OCI-LY7 (cell line): ENCODE measurements around the gene PLXNB2. TPM values are rescaled to one million over a fixed set of nuclear protein-coding genes. Genes with fewer than 3 reads are reported as not detected.

Experiments used
- BruUV-seq: library from RNA; stranded (reverse); fragments of 400-500 nt; replicated peaks from 2 replicates; lab custom pipeline; 2021; lab: Mats Ljungman, UMichigan
- CTCF ChIA-PET: fragments of 300-600 bp; sonication (Branson Sonifier 250); formaldehyde crosslinking; loops from one replicate; lab custom pipeline; 2022; ENCODE audit warnings: antibody characterized with exemption; ENCODE audit not compliant: unreplicated experiment; lab: Charles Lee
- POLR2A ChIA-PET: fragments of 300-600 bp; sonication (Branson Sonifier 250); formaldehyde crosslinking; loops from one replicate; lab custom pipeline; 2022; ENCODE audit warnings: antibody characterized with exemption; lab: Charles Lee
- DNase-seq: peaks from one replicate; pipeline ENCODE4 v3.0.0-alpha.2; 2015; ENCODE audit warnings: low spot score
- H2AFZ ChIP-seq: fragments of 200-600 bp; sonication (generic), shearing (Covaris generic); 2 replicates; pipeline ENCODE4 v1.6.1; 2014; ENCODE audit warnings: mild to moderate bottlenecking, antibody characterized with exemption, low read length, moderate library complexity
- H3K27ac ChIP-seq: fragments of 200-600 bp; sonication (generic); 2 replicates; pipeline ENCODE4 v1.5.1; 2014; ENCODE audit warnings: mixed run types, low read depth, mild to moderate bottlenecking, moderate library complexity, low read length, inconsistent platforms; ENCODE audit not compliant: poor library complexity, severe bottlenecking
- H3K36me3 ChIP-seq: fragments of 200-600 bp; sonication (generic); 2 replicates; pipeline ENCODE4 v1.6.1; 2014; ENCODE audit warnings: mild to moderate bottlenecking, antibody characterized with exemption, low read length, moderate library complexity, mixed read lengths; ENCODE audit not compliant: insufficient read depth
- H3K4me1 ChIP-seq: fragments of 200-600 bp; sonication (generic); 2 replicates; pipeline ENCODE4 v1.5.1; 2014; ENCODE audit warnings: mild to moderate bottlenecking, low read length; ENCODE audit not compliant: insufficient read depth, poor library complexity, severe bottlenecking
- H3K4me2 ChIP-seq: fragments of 200-600 bp; sonication (generic); 2 replicates; pipeline ENCODE4 v1.6.1; 2014; ENCODE audit warnings: mild to moderate bottlenecking, low read length
- H3K4me3 ChIP-seq: fragments of 200-600 bp; sonication (generic); 2 replicates; pipeline ENCODE4 v1.5.1; 2014; ENCODE audit warnings: mild to moderate bottlenecking, low read depth, low read length; ENCODE audit not compliant: poor library complexity, severe bottlenecking
- H3K79me2 ChIP-seq: fragments of 200-600 bp; sonication (generic); 2 replicates; pipeline ENCODE4 v1.6.1; 2016; ENCODE audit warnings: low read depth, mild to moderate bottlenecking, low read length, moderate library complexity, mixed read lengths; ENCODE audit not compliant: insufficient read depth
- H3K9me2 ChIP-seq: fragments of 200-600 bp; sonication (generic); 2 replicates; pipeline ENCODE4 v1.6.1; 2016; ENCODE audit warnings: mild to moderate bottlenecking, low read length, mixed read lengths; ENCODE audit not compliant: insufficient read depth
- H3K9me3 ChIP-seq: fragments of 200-600 bp; sonication (generic); 2 replicates; pipeline ENCODE4 v1.6.1; 2014; ENCODE audit warnings: mild to moderate bottlenecking, mixed run types, low read length, mixed read lengths
- H4K20me1 ChIP-seq: fragments of 200-600 bp; sonication (generic); 2 replicates; pipeline ENCODE4 v1.6.1; 2014; ENCODE audit warnings: mild to moderate bottlenecking, antibody characterized with exemption, low read length, moderate library complexity, mixed read lengths; ENCODE audit not compliant: insufficient read depth
- EZH2phosphoT487 ChIP-seq: fragments of 200-600 bp; sonication (generic); IDR thresholded peaks from 2 replicates; pipeline ENCODE4 v1.6.1; 2018; ENCODE audit warnings: low read depth, borderline replicate concordance, mild to moderate bottlenecking, mixed run types, antibody characterized with exemption, low read length, moderate library complexity, mixed read lengths
- intact Hi-C: fragments of 100-400 bp; cut with micrococcal nuclease; formaldehyde crosslinking; loops from one replicate; pipeline ENCODE4 v1.10.0; 2022; ENCODE audit not compliant: unreplicated experiment
- total RNA-seq, 2 experiments: library from RNA; depleted of rRNA in 1 of 2; stranded (reverse); fragments of >200 nt in 1 of 2; shearing (Covaris generic) in 1 of 2; gene quantifications; 2 replicates each; pipeline ENCODE4 v1.2.3, GENCODE V29; 2014 to 2022
- TF ChIP-seq, protein P1 (sequence below): fragments of 200-600 bp; sonication (generic); conservative IDR thresholded peaks from 2 replicates; pipeline ENCODE4 v1.5.1; 2014; ENCODE audit warnings: mild to moderate bottlenecking, antibody characterized with exemption, low read length, moderate library complexity, mixed read lengths

PLXNB2 gene
- total RNA-seq, 2 experiments from 2014 or later = 10.7 to 39.2 TPM

- POLR2A ChIA-PET = interaction anchor here (2.0 kb wide), 1 partner anchor 11 kb away, joined by 10 read pairs; no protein-coding TSS in a partner anchor
- CTCF ChIA-PET = interaction anchor here (0.6 to 1.8 kb wide), 3 partner anchors 12 to 205 kb away, joined by 3 to 5 read pairs (median 3); partner anchors contain the start of gene NCAPH2
- Histone ChIP-seq H3K4me3 (no peak overlapping the region), H2AFZ (no peak overlapping the region), H4K20me1 (no peaks in the 10 kb centered on the region), H3K4me1 (peaks cover 90% of the 10 kb centered on the region), H3K4me2 (peak overlapping the region; percentile 55), H3K9me2 (no peaks in the 10 kb centered on the region), H3K27ac (no peak overlapping the region), H3K9me3 (no peaks in the 10 kb centered on the region), H3K36me3 (no peaks in the 10 kb centered on the region), H3K79me2 (no peaks in the 10 kb centered on the region)
- intact Hi-C loops = no loop called here
- no peak for TF ChIP-seq EZH2phosphoT487
- TF ChIP-seq, protein P1, sequence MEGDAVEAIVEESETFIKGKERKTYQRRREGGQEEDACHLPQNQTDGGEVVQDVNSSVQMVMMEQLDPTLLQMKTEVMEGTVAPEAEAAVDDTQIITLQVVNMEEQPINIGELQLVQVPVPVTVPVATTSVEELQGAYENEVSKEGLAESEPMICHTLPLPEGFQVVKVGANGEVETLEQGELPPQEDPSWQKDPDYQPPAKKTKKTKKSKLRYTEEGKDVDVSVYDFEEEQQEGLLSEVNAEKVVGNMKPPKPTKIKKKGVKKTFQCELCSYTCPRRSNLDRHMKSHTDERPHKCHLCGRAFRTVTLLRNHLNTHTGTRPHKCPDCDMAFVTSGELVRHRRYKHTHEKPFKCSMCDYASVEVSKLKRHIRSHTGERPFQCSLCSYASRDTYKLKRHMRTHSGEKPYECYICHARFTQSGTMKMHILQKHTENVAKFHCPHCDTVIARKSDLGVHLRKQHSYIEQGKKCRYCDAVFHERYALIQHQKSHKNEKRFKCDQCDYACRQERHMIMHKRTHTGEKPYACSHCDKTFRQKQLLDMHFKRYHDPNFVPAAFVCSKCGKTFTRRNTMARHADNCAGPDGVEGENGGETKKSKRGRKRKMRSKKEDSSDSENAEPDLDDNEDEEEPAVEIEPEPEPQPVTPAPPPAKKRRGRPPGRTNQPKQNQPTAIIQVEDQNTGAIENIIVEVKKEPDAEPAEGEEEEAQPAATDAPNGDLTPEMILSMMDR = no peak
- no peak for DNase-seq
- BruUV-seq = no TSS peak
Measured at GRCh38 chr22:50303515-50303847, 4.0 kb downstream of the PLXNB2 start.

DNA sequence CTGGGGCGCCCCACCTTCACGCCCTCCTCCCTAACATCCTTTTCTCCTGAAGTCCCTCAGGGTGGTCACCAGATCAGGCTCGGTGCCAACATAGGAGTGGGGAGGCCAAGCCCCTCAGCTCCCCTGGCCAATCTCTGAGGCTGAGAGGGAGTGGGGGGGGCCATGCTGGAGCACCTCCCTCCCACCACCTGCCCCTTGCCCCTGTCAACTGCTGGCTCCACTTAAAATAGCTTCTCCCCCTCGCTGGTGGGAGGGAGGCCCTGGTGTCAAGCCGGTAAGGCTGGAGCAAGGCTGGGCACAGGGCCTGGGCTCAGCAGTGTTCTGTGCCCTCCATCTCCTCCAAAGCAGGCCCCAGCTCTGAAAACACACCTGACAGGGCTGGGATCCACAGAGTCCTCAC lies 4.9 kb downstream of the PLXNB2 start:
- Histone ChIP-seq H3K4me1 (peaks cover 82% of the 10 kb centered on the region), H3K9me3 (no peaks in the 10 kb centered on the region), H3K36me3 (no peaks in the 10 kb centered on the region), H2AFZ (no peak overlapping the region), H3K9me2 (no peaks in the 10 kb centered on the region), H3K27ac (no peak overlapping the region), H4K20me1 (no peaks in the 10 kb centered on the region), H3K79me2 (no peaks in the 10 kb centered on the region), H3K4me2 (peak overlapping the region; percentile 55; the same call in 1 of the 2 replicates), H3K4me3 (no peak overlapping the region)
- no peak for DNase-seq
- intact Hi-C loops = no loop called here
- TF ChIP-seq, protein P1 = no peak
- no peak for TF ChIP-seq EZH2phosphoT487
- ChIA-PET CTCF (interaction anchor here (0.8 kb wide), 1 partner anchor 26 kb away, joined by 13 read pairs; no protein-coding TSS in a partner anchor), POLR2A (no interaction called here)
- BruUV-seq = no TSS peak

- H3K4me1 ChIP-seq = peaks cover 77% of the 10 kb centered on the region
Measured at GRCh38 chr22:50302041-50302541, 5.4 kb downstream of the PLXNB2 start.

More at GRCh38 chr22:50302041-50302541, 5.4 kb downstream of the PLXNB2 start:
- Histone ChIP-seq H3K4me2 (peak overlapping the region; percentile 55), H3K27ac (no peak overlapping the region), H2AFZ (no peak overlapping the region), H3K4me3 (no peak overlapping the region), H3K9me3 (no peaks in the 10 kb centered on the region), H4K20me1 (no peaks in the 10 kb centered on the region), H3K9me2 (no peaks in the 10 kb centered on the region), H3K36me3 (no peaks in the 10 kb centered on the region), H3K79me2 (no peaks in the 10 kb centered on the region)
- CTCF ChIA-PET = interaction anchor here (0.8 kb wide), 1 partner anchor 26 kb away, joined by 13 read pairs; no protein-coding TSS in a partner anchor
- TF ChIP-seq, protein P1 = no peak
- TF ChIP-seq EZH2phosphoT487 = no peak
- no peak for DNase-seq
- intact Hi-C loops = no loop called here
- POLR2A ChIA-PET = no interaction called here
- no TSS peak for BruUV-seq
